Central memory CD4-positive, alpha-beta T cell (primary cell): ENCODE results near the gene TRAPPC2L.
"Not testable (repeated sequence)": the region's sequence is repeated elsewhere in the genome, so short reads cannot be mapped to it uniquely, and the experiment has no call there.

Experiments used
- DNase-seq: peaks from one replicate; pipeline ENCODE4 v3.0.0; 2022

TRAPPC2L gene

GRCh38 chr16:88819126-88819525 lies 37.8 kb upstream of the TRAPPC2L start:
- DNase-seq, result no peak

- DNase-seq, result no peak
These were observed 36.4 kb upstream of the TRAPPC2L start for GRCh38 chr16:88820385-88821025.

GRCh38 chr16:88821168-88821850 lies 35.6 kb upstream of the TRAPPC2L start:
- DNase-seq, result no peak

GRCh38 chr16:88822281-88823040 lies 34.5 kb upstream of the TRAPPC2L start:
- DNase-seq, result no peak

- not testable (repeated sequence) for DNase-seq
These were observed 33.3 kb upstream of the TRAPPC2L start for GRCh38 chr16:88823646-88824045.

GRCh38 chr16:88824256-88825077 lies 32.5 kb upstream of the TRAPPC2L start:
- DNase-seq, result no peak

GRCh38 chr16:88825146-88825545 lies 31.8 kb upstream of the TRAPPC2L start:
- DNase-seq, result no peak

GRCh38 chr16:88826070-88826840 lies 30.7 kb upstream of the TRAPPC2L start:
- DNase-seq, result no peak

GRCh38 chr16:88827727-88828126 lies 29.2 kb upstream of the TRAPPC2L start:
- no peak for DNase-seq

GRCh38 chr16:88828711-88829110 lies 28.2 kb upstream of the TRAPPC2L start:
- no peak for DNase-seq

GRCh38 chr16:88830258-88830657 lies 26.7 kb upstream of the TRAPPC2L start:
- no peak for DNase-seq

- no peak for DNase-seq
These were observed 26.1 kb upstream of the TRAPPC2L start for GRCh38 chr16:88830783-88831182.

- no peak for DNase-seq
These were observed 25.1 kb upstream of the TRAPPC2L start for GRCh38 chr16:88831838-88832237.

GRCh38 chr16:88833086-88833485 lies 23.8 kb upstream of the TRAPPC2L start:
- DNase-seq, result no peak

- DNase-seq, result no peak
These were observed 22.3 kb upstream of the TRAPPC2L start for GRCh38 chr16:88834670-88835069.

- DNase-seq, result no peak
These were observed 21.5 kb upstream of the TRAPPC2L start for GRCh38 chr16:88835383-88835782.

GRCh38 chr16:88835818-88836217 lies 21.1 kb upstream of the TRAPPC2L start:
- no peak for DNase-seq

- no peak for DNase-seq
These were observed 20.1 kb upstream of the TRAPPC2L start for GRCh38 chr16:88836791-88837190.

- DNase-seq, result no peak
These were observed 19.1 kb upstream of the TRAPPC2L start for GRCh38 chr16:88837806-88838205.

GRCh38 chr16:88838566-88838965 lies 18.4 kb upstream of the TRAPPC2L start:
- no peak for DNase-seq

- DNase-seq, result no peak
These were observed 17.8 kb upstream of the TRAPPC2L start for GRCh38 chr16:88839026-88839529.
